Fibroblast of lung (primary cell): Measurements from ENCODE around the gene BCAT1. TPM values are rescaled to one million over a fixed set of nuclear protein-coding genes. Genes with fewer than 3 reads are reported as not detected.
A peak's percentile ranks its signal among the peaks of the same experiment; 100 is the strongest.

Source experiments
- DNase-seq, 2 donors: peaks; one replicate each; pipeline versions ENCODE4 v3.0.0 to v3.0.0-alpha.2; 2010; ENCODE audit warnings: low read depth in 2 of 2
- H2AFZ ChIP-seq: 2 replicates; pipeline ENCODE4 v1.5.1; 2012; ENCODE audit warnings: low read length, control low read depth, inconsistent platforms
- H3K27ac ChIP-seq: 2 replicates; pipeline ENCODE4 v1.5.1; 2011; ENCODE audit warnings: low read length, control low read depth; ENCODE audit not compliant: insufficient read depth
- H3K27me3 ChIP-seq: 2 replicates; pipeline ENCODE4 v1.5.1; 2011; ENCODE audit warnings: mild to moderate bottlenecking, low read length; ENCODE audit not compliant: control insufficient read depth, insufficient read depth
- H3K36me3 ChIP-seq: 2 replicates; pipeline ENCODE4 v1.5.1; 2011; ENCODE audit warnings: low read length; ENCODE audit not compliant: control insufficient read depth, insufficient read depth
- H3K4me1 ChIP-seq: 2 replicates; pipeline ENCODE4 v1.5.1; 2011; ENCODE audit warnings: low read length; ENCODE audit not compliant: control insufficient read depth, insufficient read depth; ENCODE audit errors: extremely low read depth
- H3K4me2 ChIP-seq: 2 replicates; pipeline ENCODE4 v1.5.1; 2011; ENCODE audit warnings: low read length, control low read depth; ENCODE audit not compliant: insufficient read depth; ENCODE audit errors: extremely low read depth
- H3K4me3 ChIP-seq, 4 experiments: fragments of 200-600 bp in 1 of 4; sonication (generic) in 1 of 4; replicated peaks in 1 of 4; 2 replicates each; pipeline ENCODE4 v1.5.1; 2011 to 2016; ENCODE audit warnings: low read length in 4 of 4, low read depth in 3 of 4, mild to moderate bottlenecking in 3 of 4, control low read depth in 2 of 4, inconsistent platforms in 1 of 4, mixed read lengths in 1 of 4; ENCODE audit not compliant: insufficient read depth in 1 of 4; ENCODE audit errors: control extremely low read depth in 1 of 4
- H3K79me2 ChIP-seq: 2 replicates; pipeline ENCODE4 v1.5.1; 2012; ENCODE audit warnings: mild to moderate bottlenecking, low read length, inconsistent platforms; ENCODE audit not compliant: control insufficient read depth, insufficient read depth
- H3K9ac ChIP-seq: 2 replicates; pipeline ENCODE4 v1.5.1; 2011; ENCODE audit warnings: mild to moderate bottlenecking, low read length, control low read depth; ENCODE audit not compliant: insufficient read depth
- H3K9me3 ChIP-seq: 2 replicates; pipeline ENCODE4 v1.5.1; 2012; ENCODE audit warnings: low read depth, low read length; ENCODE audit not compliant: control insufficient read depth, insufficient read depth
- H4K20me1 ChIP-seq: 2 replicates; pipeline ENCODE4 v1.5.1; 2011; ENCODE audit warnings: low read length; ENCODE audit not compliant: control insufficient read depth, insufficient read depth; ENCODE audit errors: extremely low read depth
- EZH2 ChIP-seq: IDR thresholded peaks from 2 replicates; pipeline ENCODE4 v1.5.1; 2012; ENCODE audit warnings: low read length, control low read depth, mild to moderate bottlenecking; ENCODE audit errors: missing control alignments
- polyA plus RNA-seq, 2 donors: library from polyadenylated mRNA; depleted of rRNA in 1 of 2; stranded (reverse) in 1 of 2; unstranded in 1 of 2; fragments of >200 nt; gene quantifications; 2 replicates each; pipeline ENCODE4 v1.2.1, GENCODE V29; 2011 to 2012; ENCODE audit warnings: missing spikeins in 1 of 2
- total RNA-seq: library from RNA; depleted of rRNA; stranded (reverse); fragments of >200 nt; gene quantifications from 2 replicates; pipeline ENCODE4 v1.2.1, GENCODE V29; 2014
- TF ChIP-seq, protein P1 (sequence below), 2 donors: IDR thresholded peaks in 1 of 2; conservative IDR thresholded peaks in 1 of 2; 1 replicate in 1 of 2; 2 replicates in 1 of 2; pipeline ENCODE4 v1.5.1; 2011 to 2012; ENCODE audit warnings: low read length in 2 of 2, control low read depth in 1 of 2, inconsistent platforms in 1 of 2, low read depth in 1 of 2, mild to moderate bottlenecking in 1 of 2

BCAT1 gene
- total and polyA plus RNA-seq, 2 donors (not counting 1 experiment from before 2014, with no cell fraction given) = 27.8 to 162 TPM

DNA sequence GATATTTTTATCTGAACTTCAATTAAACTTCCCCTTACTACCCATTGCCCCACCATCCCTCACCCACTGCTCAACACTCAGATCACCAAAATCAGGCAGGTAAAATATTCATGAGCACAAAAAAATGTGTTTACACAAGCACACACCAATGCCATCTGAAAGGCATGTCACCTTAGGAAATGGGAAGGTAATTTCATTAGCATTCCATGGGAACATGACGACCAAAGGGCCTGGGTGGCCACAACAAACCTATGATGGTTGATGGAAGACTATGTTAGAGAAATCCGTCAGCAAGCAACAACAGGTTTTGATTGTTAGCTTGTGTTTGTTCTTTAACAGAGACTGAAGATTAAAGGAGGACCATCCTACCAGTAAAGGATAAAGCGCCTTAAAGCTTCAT is 97.6 kb downstream of the BCAT1 start:
- no peaks in the 10 kb centered on the region for H3K27me3 ChIP-seq
- H3K4me1 ChIP-seq = no peaks in the 10 kb centered on the region
- H3K36me3 ChIP-seq = no peaks in the 10 kb centered on the region
- no peaks in the 10 kb centered on the region for H3K9me3 ChIP-seq
- no peak overlapping the region for H2AFZ ChIP-seq
- no peak overlapping the region for H3K4me2 ChIP-seq
- H3K79me2 ChIP-seq = no peaks in the 10 kb centered on the region
- H3K4me3 ChIP-seq = no peak overlapping the region
- TF ChIP-seq EZH2 = no peak
- TF ChIP-seq, protein P1, sequence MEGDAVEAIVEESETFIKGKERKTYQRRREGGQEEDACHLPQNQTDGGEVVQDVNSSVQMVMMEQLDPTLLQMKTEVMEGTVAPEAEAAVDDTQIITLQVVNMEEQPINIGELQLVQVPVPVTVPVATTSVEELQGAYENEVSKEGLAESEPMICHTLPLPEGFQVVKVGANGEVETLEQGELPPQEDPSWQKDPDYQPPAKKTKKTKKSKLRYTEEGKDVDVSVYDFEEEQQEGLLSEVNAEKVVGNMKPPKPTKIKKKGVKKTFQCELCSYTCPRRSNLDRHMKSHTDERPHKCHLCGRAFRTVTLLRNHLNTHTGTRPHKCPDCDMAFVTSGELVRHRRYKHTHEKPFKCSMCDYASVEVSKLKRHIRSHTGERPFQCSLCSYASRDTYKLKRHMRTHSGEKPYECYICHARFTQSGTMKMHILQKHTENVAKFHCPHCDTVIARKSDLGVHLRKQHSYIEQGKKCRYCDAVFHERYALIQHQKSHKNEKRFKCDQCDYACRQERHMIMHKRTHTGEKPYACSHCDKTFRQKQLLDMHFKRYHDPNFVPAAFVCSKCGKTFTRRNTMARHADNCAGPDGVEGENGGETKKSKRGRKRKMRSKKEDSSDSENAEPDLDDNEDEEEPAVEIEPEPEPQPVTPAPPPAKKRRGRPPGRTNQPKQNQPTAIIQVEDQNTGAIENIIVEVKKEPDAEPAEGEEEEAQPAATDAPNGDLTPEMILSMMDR (conservative IDR thresholded peaks at IDR 0.05 in 1 of 2, IDR thresholded peaks at IDR 0.05 in 1 of 2; ENCODE audit: low read depth in 1 of 2, low read length in 2 of 2) = no peak
- H3K9ac ChIP-seq = no peak overlapping the region
- DNase-seq = no peak
- no peak overlapping the region for H3K27ac ChIP-seq
- no peaks in the 10 kb centered on the region for H4K20me1 ChIP-seq

DNA sequence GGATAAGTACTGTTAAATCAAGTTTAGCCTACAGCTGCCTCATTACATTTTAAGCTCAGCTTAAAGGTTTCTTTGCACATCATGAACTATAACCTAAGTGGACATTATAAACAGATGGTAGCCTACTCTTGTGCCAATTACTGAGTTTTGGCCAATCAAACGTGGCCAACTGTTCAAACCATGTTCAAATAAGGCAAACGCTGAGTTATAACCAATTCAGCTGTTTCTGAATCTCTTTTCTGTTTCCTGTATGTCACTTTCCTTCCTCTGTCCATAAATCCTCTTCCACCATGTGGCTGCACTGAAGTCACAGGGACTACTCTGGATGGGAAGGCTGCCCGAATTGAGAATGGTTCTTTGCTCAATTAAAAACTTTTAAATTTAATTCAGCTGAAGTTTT is 98.4 kb downstream of the BCAT1 start:
- Histone ChIP-seq H2AFZ (no peak overlapping the region), H4K20me1 (no peaks in the 10 kb centered on the region), H3K27me3 (no peaks in the 10 kb centered on the region), H3K36me3 (no peaks in the 10 kb centered on the region), H3K27ac (no peak overlapping the region), H3K79me2 (no peaks in the 10 kb centered on the region), H3K9me3 (no peaks in the 10 kb centered on the region), H3K4me1 (no peaks in the 10 kb centered on the region), H3K4me2 (no peak overlapping the region), H3K9ac (no peak overlapping the region), H3K4me3 (no peak overlapping the region)
- TF ChIP-seq, protein P1 (conservative IDR thresholded peaks at IDR 0.05 in 1 of 2, IDR thresholded peaks at IDR 0.05 in 1 of 2; ENCODE audit: low read depth in 1 of 2, low read length in 2 of 2) = no peak
- no peak for TF ChIP-seq EZH2
- DNase-seq = peak in 1 of 2 donors; percentile 33

DNA sequence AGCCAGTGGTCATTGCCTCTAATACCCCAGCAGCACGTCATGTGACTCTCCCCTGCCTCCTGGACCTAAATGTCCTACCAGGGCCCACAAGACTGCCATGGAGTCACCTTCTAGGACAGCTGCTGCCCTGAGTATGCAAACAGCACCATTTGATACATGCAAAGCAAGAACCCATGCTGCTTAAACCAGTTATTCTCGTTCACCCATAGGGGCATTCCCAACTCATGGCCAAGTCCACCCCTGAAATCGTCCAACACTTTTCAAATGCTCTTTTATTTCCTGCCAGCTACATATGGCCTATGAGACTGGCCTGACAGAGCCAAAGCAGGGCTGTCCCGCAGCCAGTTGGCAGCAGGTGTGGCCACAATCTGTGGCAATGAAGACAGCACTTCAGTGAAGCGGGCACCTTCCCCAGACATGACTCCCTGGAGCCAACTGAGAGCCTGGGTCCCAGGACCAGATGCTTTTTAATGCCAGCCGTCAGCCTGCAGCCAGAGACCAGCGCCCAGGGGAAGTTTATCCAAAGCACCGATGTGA is 99.9 kb downstream of the BCAT1 start:
- no peak for DNase-seq
- no peaks in the 10 kb centered on the region for H3K27me3 ChIP-seq
- H3K4me1 ChIP-seq = no peaks in the 10 kb centered on the region
- H3K4me2 ChIP-seq = no peak overlapping the region
- no peaks in the 10 kb centered on the region for H4K20me1 ChIP-seq
- no peak overlapping the region for H3K9ac ChIP-seq
- no peaks in the 10 kb centered on the region for H3K79me2 ChIP-seq
- H2AFZ ChIP-seq = no peak overlapping the region
- no peak overlapping the region for H3K4me3 ChIP-seq
- no peaks in the 10 kb centered on the region for H3K9me3 ChIP-seq
- no peak overlapping the region for H3K27ac ChIP-seq
- no peaks in the 10 kb centered on the region for H3K36me3 ChIP-seq
- TF ChIP-seq, protein P1 (conservative IDR thresholded peaks at IDR 0.05 in 1 of 2, IDR thresholded peaks at IDR 0.05 in 1 of 2; ENCODE audit: low read depth in 1 of 2, low read length in 2 of 2) = no peak
